D721Med (cell line): ENCODE data around the gene RFX3.

Experiments
- DNase-seq: peaks from one replicate; pipeline ENCODE4 v3.0.0; 2011; ENCODE audit warnings: low spot score; ENCODE audit not compliant: insufficient read length
- FAIRE-seq: peaks from 2 replicates; lab custom pipeline; 2011; peaks lifted over from hg19 to GRCh38; lab: Jason Lieb, UNC
- TF ChIP-seq, protein P1 (sequence below): IDR thresholded peaks from 2 replicates; pipeline ENCODE4 v1.5.1; 2012; ENCODE audit warnings: mild to moderate bottlenecking, control low read depth; ENCODE audit not compliant: insufficient read depth; ENCODE audit errors: missing control alignments

Gene RFX3

DNA sequence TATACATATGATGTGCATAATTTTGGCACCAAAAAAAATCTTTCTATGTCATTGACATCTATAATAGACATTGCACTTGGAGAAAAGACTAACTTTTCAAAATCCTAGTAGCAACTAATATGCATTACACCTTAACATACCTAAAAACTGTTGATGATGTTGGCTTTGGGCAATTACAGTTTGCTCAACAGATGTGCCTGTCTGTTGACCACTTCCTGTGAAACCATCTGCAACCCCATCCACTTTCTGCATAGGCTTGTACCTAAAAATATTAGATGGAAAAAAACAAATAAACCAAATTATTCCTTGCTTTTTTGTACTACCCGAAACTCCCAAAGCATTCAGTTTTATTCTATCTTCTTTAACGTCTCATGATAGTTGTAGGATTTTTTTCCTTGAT is 248.6 kb downstream of the RFX3 start:
- TF ChIP-seq, protein P1, sequence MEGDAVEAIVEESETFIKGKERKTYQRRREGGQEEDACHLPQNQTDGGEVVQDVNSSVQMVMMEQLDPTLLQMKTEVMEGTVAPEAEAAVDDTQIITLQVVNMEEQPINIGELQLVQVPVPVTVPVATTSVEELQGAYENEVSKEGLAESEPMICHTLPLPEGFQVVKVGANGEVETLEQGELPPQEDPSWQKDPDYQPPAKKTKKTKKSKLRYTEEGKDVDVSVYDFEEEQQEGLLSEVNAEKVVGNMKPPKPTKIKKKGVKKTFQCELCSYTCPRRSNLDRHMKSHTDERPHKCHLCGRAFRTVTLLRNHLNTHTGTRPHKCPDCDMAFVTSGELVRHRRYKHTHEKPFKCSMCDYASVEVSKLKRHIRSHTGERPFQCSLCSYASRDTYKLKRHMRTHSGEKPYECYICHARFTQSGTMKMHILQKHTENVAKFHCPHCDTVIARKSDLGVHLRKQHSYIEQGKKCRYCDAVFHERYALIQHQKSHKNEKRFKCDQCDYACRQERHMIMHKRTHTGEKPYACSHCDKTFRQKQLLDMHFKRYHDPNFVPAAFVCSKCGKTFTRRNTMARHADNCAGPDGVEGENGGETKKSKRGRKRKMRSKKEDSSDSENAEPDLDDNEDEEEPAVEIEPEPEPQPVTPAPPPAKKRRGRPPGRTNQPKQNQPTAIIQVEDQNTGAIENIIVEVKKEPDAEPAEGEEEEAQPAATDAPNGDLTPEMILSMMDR = no peak
- FAIRE-seq (no peak), DNase-seq (no peak)

DNA sequence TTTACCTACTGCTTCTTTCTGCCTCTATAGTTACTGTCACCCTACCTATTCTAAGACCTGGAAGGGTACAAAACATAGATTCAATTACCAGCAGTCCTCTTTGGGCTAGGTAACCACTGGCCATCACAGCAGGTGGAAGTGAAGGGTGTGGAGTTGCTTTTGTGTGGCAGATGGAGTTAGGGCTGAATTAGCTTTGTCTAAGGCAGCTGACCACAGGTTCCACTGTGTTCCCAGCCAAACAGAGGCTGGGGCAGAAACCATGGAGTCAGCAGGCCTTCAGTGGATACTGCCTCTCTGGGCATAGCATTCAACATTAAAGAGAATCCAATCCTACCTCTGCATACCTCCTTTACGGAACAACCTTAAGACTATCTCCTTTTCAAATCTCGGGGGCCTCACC is 254.2 kb downstream of the RFX3 start:
- DNase-seq (no peak), FAIRE-seq (no peak)
- TF ChIP-seq, protein P1 = no peak

DNA sequence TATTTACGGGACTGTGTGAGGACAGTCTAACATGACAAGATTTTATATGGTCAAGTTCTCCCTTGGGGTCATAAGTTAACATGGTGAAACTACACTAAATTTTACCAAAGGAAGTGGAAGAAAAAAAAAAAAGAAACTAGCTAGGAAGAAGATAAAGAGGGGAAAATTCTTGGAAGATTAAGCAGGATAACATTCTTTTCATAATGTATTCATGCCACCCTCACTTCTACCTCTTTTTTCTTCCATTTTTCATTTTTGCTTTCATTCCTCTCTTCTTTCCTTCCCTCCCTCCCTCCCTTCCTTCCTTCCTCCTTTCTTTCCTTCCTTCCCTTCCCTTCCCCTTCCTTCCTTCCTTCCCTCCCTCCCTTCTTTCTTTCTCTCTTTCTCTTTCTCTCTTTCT is 254.6 kb downstream of the RFX3 start:
- DNase-seq (no peak), FAIRE-seq (no peak)
- TF ChIP-seq, protein P1 = no peak

DNA sequence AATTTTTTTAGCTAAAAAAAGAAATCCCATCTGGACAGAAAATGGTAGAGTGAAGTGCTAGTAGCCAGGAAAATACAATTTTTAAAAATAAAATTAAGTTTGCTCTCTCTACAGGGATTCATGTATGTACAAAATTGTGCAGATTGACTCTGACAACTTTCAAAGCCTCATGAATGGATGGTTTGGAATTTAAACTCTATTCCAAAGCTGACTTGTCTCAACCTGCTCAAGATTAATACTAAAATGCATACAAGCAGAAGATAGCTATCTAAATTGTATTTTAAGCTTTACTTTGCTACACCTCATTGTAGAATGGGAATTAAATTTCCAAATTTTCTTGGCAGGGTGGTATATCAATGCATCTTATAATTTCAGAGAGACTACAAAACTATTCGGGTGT is 257.6 kb downstream of the RFX3 start:
- no peak for FAIRE-seq
- TF ChIP-seq, protein P1 = no peak
- no peak for DNase-seq

DNA sequence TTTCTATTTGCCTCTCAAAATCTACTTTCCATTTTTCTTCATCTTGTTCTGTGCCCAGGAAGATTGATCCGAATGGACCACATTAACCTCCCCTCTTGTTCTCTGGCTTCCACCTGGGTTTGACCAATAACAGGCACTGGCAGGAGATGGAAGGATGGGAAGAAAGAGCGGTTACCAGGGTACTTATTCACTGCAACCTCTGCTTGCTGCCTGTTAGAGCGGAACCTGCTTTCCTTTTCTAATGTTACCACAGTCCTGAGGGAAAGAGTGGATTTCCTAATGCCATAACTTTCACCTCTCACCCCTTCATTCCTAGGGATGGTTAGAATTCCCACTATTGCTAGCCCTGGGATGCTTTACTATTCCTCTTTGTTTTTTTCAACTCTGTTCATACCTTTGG is 262.1 kb downstream of the RFX3 start:
- no peak for DNase-seq
- FAIRE-seq = no peak
- TF ChIP-seq, protein P1 = no peak

DNA sequence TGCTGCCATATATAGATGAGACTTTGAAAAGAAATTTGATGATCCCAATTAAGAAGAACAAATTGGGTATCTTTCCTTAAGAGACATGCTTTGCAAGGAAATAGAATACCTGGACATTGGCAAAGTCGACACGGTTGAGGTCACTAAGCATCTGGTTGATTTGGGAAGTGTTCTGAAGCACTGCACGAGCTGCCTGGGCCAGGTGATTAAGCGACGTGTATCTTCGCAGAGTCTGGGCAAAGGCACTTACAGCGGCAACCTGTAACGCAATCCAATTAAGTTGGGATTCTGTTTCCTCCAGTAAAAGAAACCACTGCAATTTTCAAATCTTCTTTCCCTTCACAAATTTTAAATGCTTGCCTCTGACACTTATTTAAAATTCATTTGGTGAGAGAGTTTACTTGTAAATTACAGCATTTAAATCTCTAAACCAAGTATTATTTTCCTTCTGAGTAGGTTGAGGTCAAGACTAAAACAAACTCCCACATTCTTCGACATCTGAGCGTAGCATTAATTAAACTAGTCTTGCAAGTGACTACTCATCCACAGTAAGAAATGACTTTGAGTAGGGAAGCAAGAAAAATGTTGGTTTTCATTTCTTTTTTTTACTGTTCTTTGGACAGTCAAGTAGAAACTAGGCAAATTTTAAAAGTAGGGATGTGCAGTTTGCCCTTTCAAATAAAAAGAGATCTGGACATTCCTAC is 262.8 kb downstream of the RFX3 start:
- FAIRE-seq = no peak
- no peak for DNase-seq
- TF ChIP-seq, protein P1 = no peak

DNA sequence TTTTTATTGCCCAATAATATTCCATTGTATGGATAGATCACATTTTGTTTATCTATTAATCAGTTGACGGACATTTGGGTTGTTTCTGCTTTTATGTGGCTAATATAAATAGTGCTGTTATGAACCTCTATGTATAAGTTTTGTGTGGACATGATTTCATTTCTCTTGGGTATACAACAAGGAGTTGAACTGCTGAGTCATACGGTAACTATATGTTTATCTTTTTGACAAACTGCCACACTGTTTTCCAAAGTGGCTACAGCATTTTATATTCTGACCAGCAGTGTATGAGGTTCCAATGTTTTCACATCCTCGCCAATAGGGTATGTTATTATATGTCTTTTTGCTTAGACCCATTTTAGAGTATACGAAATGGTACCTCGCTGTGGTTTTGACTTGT is 264.3 kb downstream of the RFX3 start:
- FAIRE-seq (no peak), DNase-seq (no peak)
- TF ChIP-seq, protein P1 = no peak
